ENCODE data around the gene ARHGAP15. TPM values are rescaled to one million over a fixed set of nuclear protein-coding genes. Genes with fewer than 3 reads are reported as not detected.

The ARHGAP15 gene
- total RNA-seq, 1 donor from 2014 or later: 12.4 TPM

DNA sequence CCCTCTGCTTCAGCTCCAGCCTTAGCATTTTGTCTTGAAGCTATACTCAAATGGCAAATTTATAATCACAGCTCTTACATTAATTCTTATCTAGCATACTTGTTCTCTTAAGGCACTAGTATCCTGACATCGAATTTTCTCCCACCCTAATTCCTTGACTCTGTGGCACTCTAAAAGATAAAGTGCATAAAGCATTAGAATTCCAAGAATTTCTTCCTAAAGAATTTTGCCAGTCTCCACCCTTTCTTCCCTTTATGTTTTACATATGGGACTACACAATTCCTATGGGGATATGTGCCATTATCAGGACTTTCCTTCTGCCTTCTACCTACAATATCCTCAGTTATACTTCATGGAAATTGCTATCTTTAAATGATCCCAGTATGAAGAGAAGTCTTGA, 560.3 kb downstream of the ARHGAP15 start:
- DNase-seq (ENCODE audit: low spot score): no peak

- no peak for DNase-seq (ENCODE audit: low spot score)
Measured at GRCh38 chr2:143690235-143690634, 561.0 kb downstream of the ARHGAP15 start.

DNA sequence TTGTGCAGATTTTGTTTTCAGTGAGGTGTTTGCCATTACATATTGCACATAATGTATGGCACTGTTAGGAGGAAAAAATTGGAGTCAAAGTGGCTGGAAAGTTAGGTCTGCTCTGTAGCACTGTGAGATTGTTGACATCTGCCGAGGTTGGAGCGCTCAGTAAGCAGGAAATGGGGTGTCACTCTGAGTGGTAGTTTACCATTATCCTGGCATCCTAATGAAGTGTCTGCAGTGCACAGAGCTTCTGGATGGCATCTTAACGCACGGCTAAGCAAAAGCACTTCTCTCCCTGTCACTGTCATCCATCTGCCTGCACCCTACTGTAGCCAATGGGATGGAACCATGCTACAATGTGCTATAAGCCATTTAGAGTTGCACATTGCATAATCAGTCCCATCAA, 561.9 kb downstream of the ARHGAP15 start:
- no peak for DNase-seq (ENCODE audit: low spot score)

DNA sequence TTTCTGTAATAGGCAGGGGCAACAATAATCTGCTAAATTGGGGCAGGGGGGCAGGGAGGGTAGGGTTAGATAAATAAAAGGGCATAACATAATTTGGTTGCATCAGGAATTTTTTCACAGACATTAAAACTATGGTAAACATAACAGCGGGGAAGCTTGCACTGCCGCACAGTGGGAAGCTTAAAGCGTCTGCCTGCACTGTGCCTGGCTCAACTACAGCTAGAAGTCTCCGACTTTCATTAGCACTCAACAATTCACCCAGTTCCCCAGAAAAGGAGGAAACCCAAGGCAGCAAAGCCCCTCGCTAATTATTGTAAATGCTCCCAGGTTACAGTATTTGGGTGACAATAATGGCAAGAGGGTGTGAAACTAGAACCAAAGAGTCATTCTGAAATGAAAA, 562.9 kb downstream of the ARHGAP15 start:
- no peak for DNase-seq (ENCODE audit: low spot score)

DNA sequence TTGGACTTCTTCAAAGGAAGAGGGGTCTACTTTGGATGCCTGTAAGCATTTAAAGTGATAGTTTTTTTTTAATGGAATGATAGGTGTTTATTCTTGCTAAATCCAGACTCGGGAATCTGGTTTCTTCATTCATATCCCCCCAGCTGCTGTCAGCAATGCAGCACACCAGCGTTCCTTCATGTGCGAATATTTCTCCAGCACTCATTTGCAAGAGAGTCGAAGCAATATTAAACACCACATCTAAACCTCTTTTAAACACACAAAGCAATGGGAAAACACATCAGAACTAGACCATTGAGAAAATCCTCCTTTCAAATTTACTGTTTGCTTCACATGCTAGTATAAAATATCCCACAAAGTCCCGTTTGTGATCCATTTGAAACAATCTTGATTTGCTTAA, 563.7 kb downstream of the ARHGAP15 start:
- DNase-seq (ENCODE audit: low spot score): no peak

GRCh38 chr2:143694335-143694734, 565.1 kb downstream of the ARHGAP15 start:
- no peak for DNase-seq (ENCODE audit: low spot score)

DNA sequence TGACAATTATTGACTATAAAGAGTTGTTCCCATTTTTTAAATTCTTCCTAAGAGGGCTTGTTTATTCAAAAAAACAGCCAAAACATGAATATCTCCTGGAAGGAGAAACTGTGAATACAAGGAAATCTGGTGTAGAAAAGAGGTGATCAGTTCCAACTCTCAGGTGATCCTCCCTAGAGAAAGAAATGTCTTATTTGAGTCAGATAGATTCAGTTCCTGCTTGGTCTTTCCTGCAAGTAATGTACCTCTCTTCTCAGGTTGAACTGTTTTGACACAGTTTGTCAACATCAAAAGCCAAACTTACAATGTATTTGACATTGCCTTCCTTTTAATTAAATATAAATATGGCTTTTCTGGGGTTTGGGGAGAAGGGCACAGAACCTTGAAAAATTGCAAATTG, 567.4 kb downstream of the ARHGAP15 start:
- DNase-seq (ENCODE audit: low spot score): no peak

DNA sequence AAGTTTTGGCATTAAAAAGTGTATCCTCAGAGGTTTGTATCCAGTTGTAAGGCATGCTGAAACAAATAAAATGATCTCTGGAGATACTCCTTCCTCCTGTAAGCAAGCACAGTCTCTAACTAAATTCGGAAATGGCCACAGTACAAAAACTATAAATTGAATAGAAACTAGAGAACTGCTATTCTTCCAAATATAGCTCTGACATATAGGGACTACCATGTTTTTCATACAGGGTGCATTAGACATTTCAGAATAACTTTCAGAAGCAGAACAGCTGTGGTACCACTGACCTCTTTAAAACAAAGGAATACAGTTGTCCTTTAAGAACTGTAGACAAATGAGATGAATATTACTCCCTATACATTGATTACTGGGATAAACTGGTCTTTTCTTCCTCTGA, 568.5 kb downstream of the ARHGAP15 start:
- no peak for DNase-seq (ENCODE audit: low spot score)

- DNase-seq (ENCODE audit: low spot score): no peak
Measured at GRCh38 chr2:143698352-143698751, 569.1 kb downstream of the ARHGAP15 start.

- no peak for DNase-seq (ENCODE audit: low spot score)
Measured at GRCh38 chr2:143698888-143699570, 569.8 kb downstream of the ARHGAP15 start.

DNA sequence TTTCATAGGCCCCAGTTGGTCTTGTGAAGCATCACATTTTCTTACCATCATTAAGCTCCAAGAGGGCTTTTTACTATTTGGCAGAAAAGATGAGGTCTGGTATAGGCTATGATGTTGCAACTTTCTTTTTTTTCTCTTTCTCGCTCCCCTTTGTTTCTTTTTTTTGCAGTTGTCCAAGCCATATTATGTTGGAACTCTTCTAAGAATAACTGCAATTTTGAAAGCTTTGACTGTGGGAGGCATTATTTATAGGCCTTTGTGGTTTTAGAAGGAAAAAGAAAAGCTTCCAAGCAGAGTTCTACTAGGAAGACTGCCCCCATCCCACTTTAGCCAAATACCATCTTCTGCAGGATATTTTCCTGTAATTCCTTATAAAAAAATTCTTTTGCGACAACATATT, 571.6 kb downstream of the ARHGAP15 start:
- DNase-seq (ENCODE audit: low spot score): no peak

- no peak for DNase-seq (ENCODE audit: low spot score)
Measured at GRCh38 chr2:143701785-143702184, 572.6 kb downstream of the ARHGAP15 start.

DNA sequence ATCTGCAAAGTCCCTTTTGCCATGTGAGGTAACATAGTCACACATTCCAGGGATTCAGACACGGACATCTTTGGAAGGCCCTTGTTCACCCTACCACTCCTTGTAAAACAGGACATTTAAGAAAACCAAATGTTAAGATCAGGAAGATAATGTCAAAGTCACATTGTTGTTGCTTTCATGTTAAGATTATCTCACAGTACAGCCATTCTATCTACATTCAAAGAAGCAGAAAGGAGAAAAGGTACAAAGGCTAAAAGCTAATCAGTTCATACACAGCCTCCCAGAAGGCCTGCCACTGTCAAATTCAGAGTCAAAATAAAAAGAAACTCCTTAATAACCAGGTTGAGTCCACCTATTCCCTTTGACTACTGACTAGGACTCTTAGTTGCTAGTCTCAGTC, 573.7 kb downstream of the ARHGAP15 start:
- no peak for DNase-seq (ENCODE audit: low spot score)

DNA sequence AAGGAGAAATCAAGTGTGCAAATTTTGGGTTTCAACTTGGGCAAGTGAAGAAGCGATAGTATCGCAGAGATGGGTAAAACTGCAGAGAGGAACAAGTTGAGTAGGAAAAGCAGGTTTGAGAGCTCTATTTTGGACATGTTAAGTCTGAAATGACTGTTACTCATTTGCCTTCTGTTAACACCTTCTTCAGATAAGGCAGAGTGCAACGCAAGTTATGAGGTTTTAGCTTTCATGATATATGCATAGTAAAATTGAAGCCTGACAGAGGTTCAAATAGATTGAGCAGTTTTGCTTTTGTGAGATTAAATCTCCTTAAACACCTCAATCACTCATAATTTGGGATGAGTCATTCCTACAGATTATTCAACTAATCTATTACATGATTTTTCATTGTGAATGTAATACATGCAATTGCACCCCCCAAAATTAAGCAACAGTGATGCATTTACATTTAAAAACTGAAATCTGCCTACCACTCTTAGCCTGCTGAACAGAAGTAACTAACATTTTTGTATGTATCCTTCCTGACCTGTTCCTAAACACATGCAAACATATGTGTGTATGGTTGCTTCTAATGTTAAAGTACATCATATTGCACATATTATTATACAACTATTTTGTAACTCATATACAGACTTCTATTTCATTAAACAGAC, 575.4 kb downstream of the ARHGAP15 start:
- no peak for DNase-seq (ENCODE audit: low spot score)

GRCh38 chr2:143705108-143705707, 576.0 kb downstream of the ARHGAP15 start:
- no peak for DNase-seq (ENCODE audit: low spot score)

DNA sequence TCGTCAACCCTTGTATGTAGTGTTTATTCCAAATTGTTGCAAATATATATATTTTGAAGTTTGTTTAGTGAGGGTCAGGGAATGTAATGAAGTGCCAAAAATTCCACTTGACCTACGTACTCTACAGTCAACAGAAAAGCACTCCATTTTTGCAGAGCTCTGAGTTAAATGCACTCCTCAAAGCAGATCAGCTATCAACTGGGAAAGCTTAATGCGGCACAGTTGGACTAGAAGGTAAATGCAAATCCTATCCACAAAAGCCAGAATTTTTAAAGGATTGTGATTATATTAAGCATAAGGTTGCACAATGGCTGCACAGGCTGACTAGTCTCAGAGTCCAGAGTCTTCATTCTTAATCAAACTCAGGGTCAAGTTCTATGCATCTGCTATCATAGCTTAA, 577.1 kb downstream of the ARHGAP15 start:
- DNase-seq (ENCODE audit: low spot score): no peak

GRCh38 chr2:143708682-143709081, 579.5 kb downstream of the ARHGAP15 start:
- no peak for DNase-seq (ENCODE audit: low spot score)

- no peak for DNase-seq (ENCODE audit: low spot score)
Measured at GRCh38 chr2:143710196-143710595, 581.0 kb downstream of the ARHGAP15 start.

GRCh38 chr2:143710879-143711278, 581.7 kb downstream of the ARHGAP15 start:
- no peak for DNase-seq (ENCODE audit: low spot score)

- no peak for DNase-seq (ENCODE audit: low spot score)
Measured at GRCh38 chr2:143716522-143716921, 587.3 kb downstream of the ARHGAP15 start.

GRCh38 chr2:143717053-143717452, 587.8 kb downstream of the ARHGAP15 start:
- no peak for DNase-seq (ENCODE audit: low spot score)

GRCh38 chr2:143717536-143718168, 588.4 kb downstream of the ARHGAP15 start:
- no peak for DNase-seq (ENCODE audit: low spot score)

GRCh38 chr2:143718745-143719144, 589.5 kb downstream of the ARHGAP15 start:
- no peak for DNase-seq (ENCODE audit: low spot score)

Measured in ureter (tissue), 1 donor.